HepG2 (cell line): ENCODE results near the gene VGF. TPM values are rescaled to one million over a fixed set of nuclear protein-coding genes. Genes with fewer than 3 reads are reported as not detected.
A peak's percentile ranks its signal among the peaks of the same experiment; 100 is the strongest.

Experiments used
- GABPB1 ChIP-seq: IDR thresholded peaks from 2 replicates; pipeline ENCODE4 v1.6.1; 2016; ENCODE audit warnings: mild to moderate bottlenecking, missing genetic modification reagents, moderate library complexity, missing compliant biosample characterization
- IKZF4 ChIP-seq: sonication (generic); formaldehyde crosslinking; IDR thresholded peaks from 2 replicates; pipeline ENCODE4 v1.5.1; 2020; ENCODE audit warnings: borderline replicate concordance, mild to moderate bottlenecking, low read depth, missing genetic modification reagents; ENCODE audit errors: not compliant biosample characterization
- NONO ChIP-seq, 2 experiments: fragments of 450-650 bp in 1 of 2; sonication (generic) in 1 of 2; formaldehyde crosslinking in 1 of 2; IDR thresholded peaks in 1 of 2; conservative IDR thresholded peaks in 1 of 2; 2 replicates each; pipeline versions ENCODE4 v1.6.1 to v1.8.0; 2017 to 2022; ENCODE audit warnings: mild to moderate bottlenecking in 1 of 2, missing genetic modification reagents in 1 of 2, moderate library complexity in 1 of 2
- SAFB2 ChIP-seq: sonication (generic); formaldehyde crosslinking; IDR thresholded peaks from 2 replicates; pipeline ENCODE4 v1.5.1; 2020; ENCODE audit warnings: missing genetic modification reagents, low read depth, mild to moderate bottlenecking, borderline replicate concordance
- SMAD3 ChIP-seq: sonication (generic); formaldehyde crosslinking; IDR thresholded peaks from 2 replicates; pipeline ENCODE4 v1.4.0; 2020; ENCODE audit warnings: missing genetic modification reagents
- TOPORS ChIP-seq: sonication (generic); formaldehyde crosslinking; IDR thresholded peaks from 2 replicates; pipeline ENCODE4 v1.8.0; 2023; ENCODE audit warnings: mild to moderate bottlenecking, missing genetic modification reagents
- ZBTB21 ChIP-seq: sonication (generic); formaldehyde crosslinking; IDR thresholded peaks from 2 replicates; pipeline ENCODE4 v1.4.0; 2020; ENCODE audit warnings: missing genetic modification reagents
- ZKSCAN8 ChIP-seq: IDR thresholded peaks from 2 replicates; pipeline ENCODE4 v1.6.1; 2016; ENCODE audit warnings: borderline replicate concordance, missing genetic modification reagents, missing compliant biosample characterization
- ZNF274 ChIP-seq: sonication (generic); formaldehyde crosslinking; IDR thresholded peaks from 2 replicates; pipeline ENCODE4 v1.5.1; 2020; ENCODE audit warnings: mild to moderate bottlenecking, missing genetic modification reagents
- ZNF552 ChIP-seq: sonication (generic); formaldehyde crosslinking; IDR thresholded peaks from 2 replicates; pipeline ENCODE4 v1.9.0; 2022; ENCODE audit warnings: missing genetic modification reagents, mild to moderate bottlenecking, borderline replicate concordance
- ZNF629 ChIP-seq: sonication (generic); formaldehyde crosslinking; conservative IDR thresholded peaks from 2 replicates; pipeline ENCODE4 v1.5.0; 2020; ENCODE audit warnings: missing genetic modification reagents
- ZNF709 ChIP-seq: sonication (generic); formaldehyde crosslinking; IDR thresholded peaks from 2 replicates; pipeline ENCODE4 v1.5.0; 2020; ENCODE audit warnings: mild to moderate bottlenecking, missing genetic modification reagents
- ZNF737 ChIP-seq: sonication (generic); formaldehyde crosslinking; IDR thresholded peaks from 2 replicates; pipeline ENCODE4 v1.5.0; 2020; ENCODE audit warnings: missing genetic modification reagents, mild to moderate bottlenecking, borderline replicate concordance
- ZNF773 ChIP-seq: sonication (generic); formaldehyde crosslinking; IDR thresholded peaks from 2 replicates; pipeline ENCODE4 v1.4.0; 2020; ENCODE audit warnings: missing genetic modification reagents, borderline replicate concordance
- polyA plus RNA-seq, 8 experiments: library from polyadenylated mRNA; depleted of rRNA in 3 of 8; stranded (reverse) in 7 of 8; unstranded in 1 of 8; fragments of >200 nt; fragmentation: Illumina TruSeq in 4 of 8; extraction: Trizol in 4 of 8; gene quantifications; 2 replicates each; pipeline versions ENCODE4 v1.2.1 to v1.2.3, GENCODE V29; 2011 to 2016; ENCODE audit warnings: low read depth in 4 of 8, missing spikeins in 1 of 8, mixed read lengths in 1 of 8; ENCODE audit not compliant: insufficient read depth in 1 of 8
- total RNA-seq, 5 experiments: library from RNA; depleted of rRNA; stranded (reverse); fragments of >200 nt; fragmentation: Illumina TruSeq; extraction: Trizol; gene quantifications; 2 replicates each; pipeline ENCODE4 v1.2.3, GENCODE V29; 2016; ENCODE audit warnings: low read depth in 1 of 5
- TF ChIP-seq, protein P1 (sequence below): sonication (generic); formaldehyde crosslinking; IDR thresholded peaks from 2 replicates; pipeline ENCODE4 v1.4.0; 2020; ENCODE audit warnings: missing genetic modification reagents
- TF ChIP-seq, protein P2 (sequence below): sonication (generic); formaldehyde crosslinking; IDR thresholded peaks from 2 replicates; pipeline ENCODE4 v1.4.0; 2020; ENCODE audit warnings: mild to moderate bottlenecking, missing genetic modification reagents
- TF ChIP-seq, protein P3 (sequence below): sonication (generic); formaldehyde crosslinking; IDR thresholded peaks from 2 replicates; pipeline ENCODE4 v1.5.0; 2020; ENCODE audit warnings: missing genetic modification reagents
- TF ChIP-seq, protein P4 (sequence below): sonication (generic); IDR thresholded peaks from 2 replicates; pipeline ENCODE4 v1.6.1; 2016; ENCODE audit warnings: low read depth, borderline replicate concordance
- TF ChIP-seq, protein P5 (sequence below): IDR thresholded peaks from 2 replicates; pipeline ENCODE4 v1.6.1; 2016; ENCODE audit warnings: missing biosample characterization, missing genetic modification reagents, low read depth

VGF gene
- total and polyA plus RNA-seq, 2 of the 13 experiments (the other 11 are each of a cell fraction or from before 2014, with no cell fraction given) = 0.12 to 0.46 TPM

DNA sequence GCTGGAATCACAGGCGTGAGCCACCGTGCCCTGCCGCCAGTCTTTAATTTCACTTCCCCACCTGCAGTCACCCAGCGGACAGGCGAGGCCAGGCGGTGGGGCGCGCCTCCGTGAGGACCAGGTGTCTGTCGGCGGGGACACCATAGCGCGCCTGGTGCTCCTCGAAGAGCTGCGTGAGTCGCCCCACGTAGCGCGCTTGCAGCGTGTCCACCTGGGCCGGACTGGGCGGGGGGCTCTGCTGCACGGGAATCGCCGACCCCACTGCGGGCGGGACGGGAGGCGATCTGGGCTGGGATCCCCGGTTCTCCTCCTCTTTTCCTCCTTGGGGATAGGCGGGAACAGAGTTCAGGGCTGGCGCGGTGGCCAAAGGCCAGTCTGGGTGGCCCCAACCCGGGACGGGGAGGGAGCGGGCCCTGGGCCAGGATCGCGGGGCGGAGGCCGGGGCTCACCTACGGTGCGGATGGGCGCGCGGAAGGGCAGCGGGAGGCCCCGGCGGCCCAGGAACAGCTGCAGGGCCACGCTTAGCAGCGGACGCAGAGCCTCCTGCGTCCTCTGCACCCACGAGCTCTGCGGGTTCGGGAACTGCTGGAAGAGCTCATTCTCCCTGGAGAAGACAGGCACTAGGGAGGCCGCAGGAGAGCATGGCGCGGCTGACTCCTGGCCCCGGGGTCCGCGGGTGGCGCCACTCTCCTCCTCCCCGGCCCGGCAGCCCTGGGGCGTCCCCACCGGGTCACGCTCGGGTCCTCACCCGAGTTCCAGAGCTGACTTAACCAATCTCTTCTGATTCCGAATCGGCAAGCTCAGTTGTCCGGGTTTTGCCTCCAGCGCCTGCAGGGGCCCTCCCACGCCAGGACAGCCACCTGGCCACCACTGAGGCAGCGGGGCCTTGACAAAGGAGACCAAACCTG lies 36.6 kb upstream of the VGF start (continued):
- TF ChIP-seq, protein P1, sequence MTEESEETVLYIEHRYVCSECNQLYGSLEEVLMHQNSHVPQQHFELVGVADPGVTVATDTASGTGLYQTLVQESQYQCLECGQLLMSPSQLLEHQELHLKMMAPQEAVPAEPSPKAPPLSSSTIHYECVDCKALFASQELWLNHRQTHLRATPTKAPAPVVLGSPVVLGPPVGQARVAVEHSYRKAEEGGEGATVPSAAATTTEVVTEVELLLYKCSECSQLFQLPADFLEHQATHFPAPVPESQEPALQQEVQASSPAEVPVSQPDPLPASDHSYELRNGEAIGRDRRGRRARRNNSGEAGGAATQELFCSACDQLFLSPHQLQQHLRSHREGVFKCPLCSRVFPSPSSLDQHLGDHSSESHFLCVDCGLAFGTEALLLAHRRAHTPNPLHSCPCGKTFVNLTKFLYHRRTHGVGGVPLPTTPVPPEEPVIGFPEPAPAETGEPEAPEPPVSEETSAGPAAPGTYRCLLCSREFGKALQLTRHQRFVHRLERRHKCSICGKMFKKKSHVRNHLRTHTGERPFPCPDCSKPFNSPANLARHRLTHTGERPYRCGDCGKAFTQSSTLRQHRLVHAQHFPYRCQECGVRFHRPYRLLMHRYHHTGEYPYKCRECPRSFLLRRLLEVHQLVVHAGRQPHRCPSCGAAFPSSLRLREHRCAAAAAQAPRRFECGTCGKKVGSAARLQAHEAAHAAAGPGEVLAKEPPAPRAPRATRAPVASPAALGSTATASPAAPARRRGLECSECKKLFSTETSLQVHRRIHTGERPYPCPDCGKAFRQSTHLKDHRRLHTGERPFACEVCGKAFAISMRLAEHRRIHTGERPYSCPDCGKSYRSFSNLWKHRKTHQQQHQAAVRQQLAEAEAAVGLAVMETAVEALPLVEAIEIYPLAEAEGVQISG (CRISPR knock-in tag) = peak; percentile 74
- peak; percentile 4; the same call in 1 of the 2 replicates for TF ChIP-seq ZNF629 (CRISPR knock-in tag)
- no peak for TF ChIP-seq ZBTB21 (CRISPR knock-in tag)
- TF ChIP-seq SAFB2 (CRISPR knock-in tag) = peak; percentile 74; the same call in 1 of the 2 replicates
- TF ChIP-seq ZNF737 (CRISPR knock-in tag) = no peak
- no peak for TF ChIP-seq ZKSCAN8
- TF ChIP-seq ZNF274 (CRISPR knock-in tag) = peak; percentile 64; the same call in 1 of the 2 replicates
- TF ChIP-seq SMAD3 (CRISPR knock-in tag) = no peak
- no peak for TF ChIP-seq ZNF552
- no peak; the same call in 1 of the 2 replicates for TF ChIP-seq ZNF773 (CRISPR knock-in tag)
- TF ChIP-seq, protein P2, sequence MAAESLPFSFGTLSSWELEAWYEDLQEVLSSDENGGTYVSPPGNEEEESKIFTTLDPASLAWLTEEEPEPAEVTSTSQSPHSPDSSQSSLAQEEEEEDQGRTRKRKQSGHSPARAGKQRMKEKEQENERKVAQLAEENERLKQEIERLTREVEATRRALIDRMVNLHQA (CRISPR knock-in tag) = no peak
- TF ChIP-seq, protein P3, sequence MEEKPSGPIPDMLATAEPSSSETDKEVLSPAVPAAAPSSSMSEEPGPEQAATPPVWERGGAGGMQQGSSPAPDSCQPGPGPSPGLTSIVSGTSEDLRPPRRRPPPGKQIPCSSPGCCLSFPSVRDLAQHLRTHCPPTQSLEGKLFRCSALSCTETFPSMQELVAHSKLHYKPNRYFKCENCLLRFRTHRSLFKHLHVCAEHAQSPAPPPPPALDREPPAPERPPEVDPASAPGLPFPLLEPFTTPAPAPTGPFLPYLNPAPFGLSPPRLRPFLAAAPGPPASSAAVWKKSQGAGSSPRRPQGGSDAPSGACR (CRISPR knock-in tag) = no peak
- TF ChIP-seq TOPORS (CRISPR knock-in tag) = no peak
- TF ChIP-seq, protein P4, sequence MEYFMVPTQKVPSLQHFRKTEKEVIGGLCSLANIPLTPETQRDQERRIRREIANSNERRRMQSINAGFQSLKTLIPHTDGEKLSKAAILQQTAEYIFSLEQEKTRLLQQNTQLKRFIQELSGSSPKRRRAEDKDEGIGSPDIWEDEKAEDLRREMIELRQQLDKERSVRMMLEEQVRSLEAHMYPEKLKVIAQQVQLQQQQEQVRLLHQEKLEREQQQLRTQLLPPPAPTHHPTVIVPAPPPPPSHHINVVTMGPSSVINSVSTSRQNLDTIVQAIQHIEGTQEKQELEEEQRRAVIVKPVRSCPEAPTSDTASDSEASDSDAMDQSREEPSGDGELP = no peak; the same call in 1 of the 2 replicates
- TF ChIP-seq IKZF4 (CRISPR knock-in tag) = no peak
- TF ChIP-seq, protein P5, sequence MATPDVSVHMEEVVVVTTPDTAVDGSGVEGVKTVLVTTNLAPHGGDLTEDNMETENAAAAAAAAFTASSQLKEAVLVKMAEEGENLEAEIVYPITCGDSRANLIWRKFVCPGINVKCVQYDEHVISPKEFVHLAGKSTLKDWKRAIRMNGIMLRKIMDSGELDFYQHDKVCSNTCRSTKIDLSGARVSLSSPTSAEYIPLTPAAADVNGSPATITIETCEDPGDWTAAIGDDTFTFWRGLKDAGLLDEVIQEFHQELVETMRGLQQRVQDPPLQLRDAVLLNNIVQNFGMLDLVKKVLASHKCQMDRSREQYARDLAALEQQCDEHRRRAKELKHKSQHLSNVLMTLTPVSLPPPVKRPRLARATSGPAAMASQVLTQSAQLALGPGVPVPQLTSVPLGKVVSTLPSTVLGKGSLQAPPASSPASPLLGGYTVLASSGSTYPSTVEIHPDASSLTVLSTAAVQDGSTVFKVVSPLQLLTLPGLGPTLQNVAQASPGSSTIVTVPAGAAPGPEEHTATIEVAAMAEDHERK (CRISPR knock-in tag) = no peak
- TF ChIP-seq GABPB1 (CRISPR knock-in tag) = peak; percentile 76
- peak; percentile 84; the same call in 1 of the 2 replicates for TF ChIP-seq ZNF709 (CRISPR knock-in tag)
- no peak for TF ChIP-seq NONO (IDR thresholded peaks at IDR 0.05)
- TF ChIP-seq NONO (CRISPR knock-in tag; conservative IDR thresholded peaks at IDR 0.05) = peak; percentile 48
